ENCODE measurements around the gene RECQL5.
A peak's percentile ranks its signal among the peaks of the same experiment; 100 is the strongest.

RECQL5 gene

DNA sequence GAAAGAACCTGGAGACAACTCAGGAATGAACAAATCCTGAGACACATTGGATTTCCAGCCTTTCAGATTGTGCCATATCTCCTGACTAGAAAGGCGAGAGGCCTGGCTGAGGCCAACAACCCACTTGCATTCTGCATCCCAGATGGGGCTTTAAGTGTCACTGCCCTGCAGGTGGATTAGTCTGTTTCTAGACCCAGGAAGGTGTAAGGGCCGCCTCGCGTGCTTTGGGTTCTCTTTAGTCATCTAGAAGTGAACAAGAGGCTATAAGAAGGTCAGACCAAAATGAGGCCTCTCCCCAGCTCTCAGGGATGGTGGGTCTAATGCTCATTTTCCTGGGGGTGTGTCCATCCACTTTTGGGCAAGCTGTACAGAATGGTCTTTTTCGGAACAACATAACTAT is 5.1 kb upstream of the RECQL5 start:
- H3K27ac ChIP-seq (ENCODE audit: low read depth, low read length): no peak overlapping the region
- peaks cover 18 to 61% (median 40%) of the 10 kb centered on the region in 5 donors for H3K36me3 ChIP-seq (ENCODE audit: control insufficient read depth in 5 of 5, insufficient read depth in 5 of 5, low read length in 5 of 5)
- no peaks in the 10 kb centered on the region for H3K9me3 ChIP-seq (ENCODE audit: control insufficient read depth in 5 of 5, low read length in 5 of 5)
- peaks cover 6 to 13% (median 11%) of the 10 kb centered on the region in 5 donors for H3K4me1 ChIP-seq (ENCODE audit: control insufficient read depth in 5 of 5, insufficient read depth in 5 of 5, low read length in 5 of 5)
- no peak overlapping the region for H3K9ac ChIP-seq (ENCODE audit: low read length in 5 of 5)
- no peak overlapping the region for H3K4me3 ChIP-seq (ENCODE audit: low read depth in 1 of 5, low read length in 5 of 5)
- H3K27me3 ChIP-seq (ENCODE audit: control insufficient read depth in 5 of 5, insufficient read depth in 4 of 5, low read length in 5 of 5): peaks cover 0 to 2% (median 0%) of the 10 kb centered on the region in 5 donors

DNA sequence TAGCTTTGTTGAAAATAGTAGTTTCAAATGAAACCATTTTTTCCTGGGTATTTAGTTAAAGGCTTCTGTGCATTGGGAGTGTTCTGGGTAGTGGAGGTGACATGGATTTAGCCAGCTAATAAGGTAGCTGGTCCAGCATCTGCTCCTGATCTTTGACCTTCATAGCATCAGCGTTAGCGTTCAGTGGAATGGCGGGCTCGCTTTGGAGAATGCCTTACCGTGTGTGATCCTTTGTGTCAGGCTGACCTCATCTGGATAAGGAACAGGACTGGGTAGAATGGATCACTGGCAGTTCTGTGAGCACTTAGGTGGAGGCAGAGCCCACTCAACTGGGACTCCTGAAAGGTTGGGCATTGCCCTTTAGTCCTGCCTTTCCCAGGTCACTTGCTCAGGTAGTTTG is 3.9 kb upstream of the RECQL5 start:
- H3K9me3 ChIP-seq (ENCODE audit: control insufficient read depth in 5 of 5, low read length in 5 of 5): no peaks in the 10 kb centered on the region
- no peak overlapping the region for H3K4me3 ChIP-seq (ENCODE audit: low read depth in 1 of 5, low read length in 5 of 5)
- peaks cover 15 to 53% (median 40%) of the 10 kb centered on the region in 5 donors for H3K36me3 ChIP-seq (ENCODE audit: control insufficient read depth in 5 of 5, insufficient read depth in 5 of 5, low read length in 5 of 5)
- peaks cover 9 to 22% (median 20%) of the 10 kb centered on the region in 5 donors for H3K4me1 ChIP-seq (ENCODE audit: control insufficient read depth in 5 of 5, insufficient read depth in 5 of 5, low read length in 5 of 5)
- H3K9ac ChIP-seq (ENCODE audit: low read length in 5 of 5): no peak overlapping the region
- no peak overlapping the region for H3K27ac ChIP-seq (ENCODE audit: low read depth, low read length)
- peaks cover 0 to 3% (median 0%) of the 10 kb centered on the region in 5 donors for H3K27me3 ChIP-seq (ENCODE audit: control insufficient read depth in 5 of 5, insufficient read depth in 4 of 5, low read length in 5 of 5)

DNA sequence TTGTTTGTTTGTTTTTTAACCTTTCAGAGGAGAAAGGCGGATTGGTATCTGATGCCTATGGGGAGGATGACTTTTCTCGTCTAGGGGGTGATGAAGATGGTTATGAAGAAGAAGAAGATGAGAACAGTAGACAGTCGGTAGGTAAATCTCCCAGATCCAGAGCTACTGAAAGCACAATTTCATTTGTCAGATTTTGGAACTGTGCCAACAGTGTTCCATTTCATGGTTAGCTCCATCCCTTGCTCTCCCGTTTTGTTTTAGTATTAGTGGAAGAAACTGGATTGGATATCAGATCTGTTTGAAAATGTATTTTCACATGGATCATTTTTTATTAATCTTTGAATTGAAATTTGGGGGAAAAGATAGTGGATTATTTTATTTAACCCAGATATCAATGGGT is 1.5 kb upstream of the RECQL5 start:
- peaks cover 16 to 53% (median 39%) of the 10 kb centered on the region in 5 donors for H3K36me3 ChIP-seq (ENCODE audit: control insufficient read depth in 5 of 5, insufficient read depth in 5 of 5, low read length in 5 of 5)
- H3K4me3 ChIP-seq (ENCODE audit: low read depth in 1 of 5, low read length in 5 of 5): peak overlapping the region in 3 of 5 donors; percentile 92 to 100 (median 99)
- H3K27ac ChIP-seq (ENCODE audit: low read depth, low read length): peak overlapping the region; percentile 96
- peaks cover 0 to 3% (median 0%) of the 10 kb centered on the region in 5 donors for H3K27me3 ChIP-seq (ENCODE audit: control insufficient read depth in 5 of 5, insufficient read depth in 4 of 5, low read length in 5 of 5)
- peaks cover 9 to 25% (median 23%) of the 10 kb centered on the region in 5 donors for H3K4me1 ChIP-seq (ENCODE audit: control insufficient read depth in 5 of 5, insufficient read depth in 5 of 5, low read length in 5 of 5)
- H3K9me3 ChIP-seq (ENCODE audit: control insufficient read depth in 5 of 5, low read length in 5 of 5): no peaks in the 10 kb centered on the region
- H3K9ac ChIP-seq (ENCODE audit: low read length in 5 of 5): peak overlapping the region in 3 of 5 donors; percentile 78 to 92 (median 87)

DNA sequence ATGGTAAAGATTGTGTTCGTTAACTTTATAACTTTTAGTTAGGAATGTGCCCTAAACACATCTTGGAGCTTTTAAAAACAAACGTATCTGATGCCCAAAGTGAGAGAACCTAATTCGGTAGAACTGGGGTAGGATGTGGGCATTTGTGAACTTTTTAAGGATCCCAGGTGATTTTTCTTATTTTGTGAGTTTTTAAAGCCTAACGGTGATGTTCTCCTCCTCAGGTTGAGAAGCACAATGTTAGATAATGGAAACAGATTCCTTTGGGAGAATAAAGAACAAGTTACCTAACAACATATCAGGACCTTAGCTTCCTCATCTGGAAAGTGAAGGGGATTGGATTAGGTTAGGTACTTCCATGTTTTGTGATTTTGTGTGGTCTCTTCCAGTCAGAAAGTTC is 871 bp upstream of the RECQL5 start:
- peak overlapping the region; percentile 78 to 95 (median 89) for H3K9ac ChIP-seq (ENCODE audit: low read length in 5 of 5)
- peaks cover 0 to 3% (median 0%) of the 10 kb centered on the region in 5 donors for H3K27me3 ChIP-seq (ENCODE audit: control insufficient read depth in 5 of 5, insufficient read depth in 4 of 5, low read length in 5 of 5)
- H3K4me1 ChIP-seq (ENCODE audit: control insufficient read depth in 5 of 5, insufficient read depth in 5 of 5, low read length in 5 of 5): peaks cover 9 to 25% (median 23%) of the 10 kb centered on the region in 5 donors
- peak overlapping the region; percentile 87 to 100 (median 92) for H3K4me3 ChIP-seq (ENCODE audit: low read depth in 1 of 5, low read length in 5 of 5)
- peak overlapping the region; percentile 96 for H3K27ac ChIP-seq (ENCODE audit: low read depth, low read length)
- peaks cover 13 to 48% (median 35%) of the 10 kb centered on the region in 5 donors for H3K36me3 ChIP-seq (ENCODE audit: control insufficient read depth in 5 of 5, insufficient read depth in 5 of 5, low read length in 5 of 5)
- H3K9me3 ChIP-seq (ENCODE audit: control insufficient read depth in 5 of 5, low read length in 5 of 5): no peaks in the 10 kb centered on the region

DNA sequence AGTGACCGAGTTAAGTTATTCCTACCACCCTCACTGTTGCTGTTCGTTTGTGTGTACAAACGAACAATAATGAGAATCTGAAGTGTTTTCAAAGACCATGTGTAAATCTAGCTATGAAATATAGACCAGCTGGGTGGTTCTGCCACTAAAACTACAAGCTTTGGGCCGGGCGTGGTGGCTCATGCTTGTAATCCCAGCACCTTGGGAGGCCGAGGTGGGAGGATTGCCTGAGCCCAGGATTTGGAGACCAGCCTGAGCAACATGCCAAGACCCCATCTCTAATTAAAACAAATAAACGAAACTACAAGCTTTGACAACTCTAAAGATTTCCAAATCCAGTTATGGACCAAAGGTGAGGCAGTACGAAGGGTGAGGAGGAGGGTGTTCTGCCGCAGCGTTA is 973 bp downstream of the RECQL5 start:
- H3K9ac ChIP-seq (ENCODE audit: low read length in 5 of 5): peak overlapping the region in 2 of 5 donors; percentile 35 to 87
- H3K27me3 ChIP-seq (ENCODE audit: control insufficient read depth in 5 of 5, insufficient read depth in 4 of 5, low read length in 5 of 5): peaks cover 0 to 3% (median 0%) of the 10 kb centered on the region in 5 donors
- peaks cover 9 to 25% (median 23%) of the 10 kb centered on the region in 5 donors for H3K4me1 ChIP-seq (ENCODE audit: control insufficient read depth in 5 of 5, insufficient read depth in 5 of 5, low read length in 5 of 5)
- H3K27ac ChIP-seq (ENCODE audit: low read depth, low read length): no peak overlapping the region
- no peaks in the 10 kb centered on the region for H3K9me3 ChIP-seq (ENCODE audit: control insufficient read depth in 5 of 5, low read length in 5 of 5)
- peak overlapping the region; percentile 87 to 100 (median 97) for H3K4me3 ChIP-seq (ENCODE audit: low read depth in 1 of 5, low read length in 5 of 5)
- peaks cover 10 to 48% (median 37%) of the 10 kb centered on the region in 5 donors for H3K36me3 ChIP-seq (ENCODE audit: control insufficient read depth in 5 of 5, insufficient read depth in 5 of 5, low read length in 5 of 5)

DNA sequence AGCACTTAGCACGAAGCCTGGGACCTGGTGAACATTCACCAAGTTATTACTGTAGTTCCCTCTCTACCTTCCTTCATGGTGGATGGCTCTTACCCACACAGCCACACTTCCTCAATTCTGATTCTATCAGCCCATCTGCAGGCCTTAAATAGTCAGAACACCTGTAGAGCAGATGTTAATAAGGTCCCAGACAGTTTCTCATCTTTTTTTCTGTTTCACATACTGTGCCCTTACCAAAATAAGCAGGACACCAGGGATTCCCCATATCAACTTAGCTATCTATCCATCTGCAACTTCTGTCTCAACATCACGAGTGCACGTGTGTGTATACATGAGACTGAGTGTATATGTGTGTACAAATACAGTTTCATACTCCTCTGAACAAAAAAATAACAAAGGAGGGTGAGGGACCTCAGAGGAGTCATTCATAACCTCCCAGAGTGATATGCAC is 2.8 kb downstream of the RECQL5 start:
- Histone ChIP-seq H3K4me1 (ENCODE audit: control insufficient read depth in 5 of 5, insufficient read depth in 5 of 5, low read length in 5 of 5) (peaks cover 9 to 25% (median 23%) of the 10 kb centered on the region in 5 donors), H3K9me3 (ENCODE audit: control insufficient read depth in 5 of 5, low read length in 5 of 5) (no peaks in the 10 kb centered on the region), H3K27me3 (ENCODE audit: control insufficient read depth in 5 of 5, insufficient read depth in 4 of 5, low read length in 5 of 5) (peaks cover 0 to 3% (median 0%) of the 10 kb centered on the region in 5 donors), H3K27ac (ENCODE audit: low read depth, low read length) (no peak overlapping the region), H3K36me3 (ENCODE audit: control insufficient read depth in 5 of 5, insufficient read depth in 5 of 5, low read length in 5 of 5) (peaks cover 4 to 40% (median 31%) of the 10 kb centered on the region in 5 donors), H3K4me3 (ENCODE audit: low read depth in 1 of 5, low read length in 5 of 5) (no peak overlapping the region), H3K9ac (ENCODE audit: low read length in 5 of 5) (no peak overlapping the region)

DNA sequence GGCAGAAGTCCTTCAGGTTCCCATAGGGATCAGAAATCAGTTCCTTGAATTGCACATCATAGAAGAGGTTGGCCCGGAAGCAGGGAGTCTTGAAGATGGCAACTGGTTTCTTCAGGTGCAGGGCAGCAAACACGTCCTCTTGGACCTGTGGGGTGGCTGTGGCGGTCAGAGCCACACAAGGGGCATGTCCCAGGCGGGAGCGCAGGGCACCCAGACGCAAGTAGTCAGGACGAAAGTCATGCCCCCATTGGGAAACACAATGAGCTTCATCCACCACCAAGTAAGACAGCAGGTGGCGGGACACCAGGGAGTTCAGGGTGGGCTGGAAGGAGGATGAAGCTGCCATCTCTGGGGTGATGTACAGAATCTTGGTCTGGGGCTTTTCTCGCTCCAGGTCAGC is 4.4 kb downstream of the RECQL5 start:
- Histone ChIP-seq H3K9me3 (ENCODE audit: control insufficient read depth in 5 of 5, low read length in 5 of 5) (no peaks in the 10 kb centered on the region), H3K27me3 (ENCODE audit: control insufficient read depth in 5 of 5, insufficient read depth in 4 of 5, low read length in 5 of 5) (peaks cover 0 to 3% (median 0%) of the 10 kb centered on the region in 5 donors), H3K27ac (ENCODE audit: low read depth, low read length) (no peak overlapping the region), H3K36me3 (ENCODE audit: control insufficient read depth in 5 of 5, insufficient read depth in 5 of 5, low read length in 5 of 5) (peaks cover 4 to 44% (median 34%) of the 10 kb centered on the region in 5 donors), H3K4me3 (ENCODE audit: low read depth in 1 of 5, low read length in 5 of 5) (no peak overlapping the region), H3K4me1 (ENCODE audit: control insufficient read depth in 5 of 5, insufficient read depth in 5 of 5, low read length in 5 of 5) (peaks cover 5 to 14% (median 13%) of the 10 kb centered on the region in 5 donors), H3K9ac (ENCODE audit: low read length in 5 of 5) (no peak overlapping the region)

DNA sequence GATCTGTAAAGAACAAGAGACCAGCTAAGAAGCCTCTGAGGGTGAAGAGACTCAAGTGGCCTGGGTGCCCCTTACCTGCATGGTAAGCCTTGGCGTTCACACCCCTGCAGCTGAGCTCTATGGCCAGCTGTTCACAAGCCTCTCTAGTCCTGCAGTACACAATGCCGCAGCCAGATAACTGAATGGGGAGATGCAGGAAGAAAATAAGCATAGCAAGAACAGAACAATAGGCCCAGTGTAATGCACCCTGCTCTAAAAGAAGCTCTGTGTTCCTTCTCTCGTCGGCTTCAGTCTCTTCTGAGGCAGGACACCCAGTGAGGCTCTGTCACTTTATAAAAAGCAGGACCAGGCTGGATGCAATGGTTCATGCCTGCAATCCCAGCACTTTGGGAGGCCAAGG is 5.4 kb downstream of the RECQL5 start:
- H3K4me1 ChIP-seq (ENCODE audit: control insufficient read depth in 5 of 5, insufficient read depth in 5 of 5, low read length in 5 of 5): peaks cover 2 to 10% (median 10%) of the 10 kb centered on the region in 5 donors
- H3K27me3 ChIP-seq (ENCODE audit: control insufficient read depth in 5 of 5, insufficient read depth in 4 of 5, low read length in 5 of 5): no peaks in the 10 kb centered on the region
- H3K27ac ChIP-seq (ENCODE audit: low read depth, low read length): no peak overlapping the region
- H3K9ac ChIP-seq (ENCODE audit: low read length in 5 of 5): no peak overlapping the region
- no peaks in the 10 kb centered on the region for H3K9me3 ChIP-seq (ENCODE audit: control insufficient read depth in 5 of 5, low read length in 5 of 5)
- H3K36me3 ChIP-seq (ENCODE audit: control insufficient read depth in 5 of 5, insufficient read depth in 5 of 5, low read length in 5 of 5): peaks cover 4 to 50% (median 40%) of the 10 kb centered on the region in 5 donors
- no peak overlapping the region for H3K4me3 ChIP-seq (ENCODE audit: low read depth in 1 of 5, low read length in 5 of 5)

DNA sequence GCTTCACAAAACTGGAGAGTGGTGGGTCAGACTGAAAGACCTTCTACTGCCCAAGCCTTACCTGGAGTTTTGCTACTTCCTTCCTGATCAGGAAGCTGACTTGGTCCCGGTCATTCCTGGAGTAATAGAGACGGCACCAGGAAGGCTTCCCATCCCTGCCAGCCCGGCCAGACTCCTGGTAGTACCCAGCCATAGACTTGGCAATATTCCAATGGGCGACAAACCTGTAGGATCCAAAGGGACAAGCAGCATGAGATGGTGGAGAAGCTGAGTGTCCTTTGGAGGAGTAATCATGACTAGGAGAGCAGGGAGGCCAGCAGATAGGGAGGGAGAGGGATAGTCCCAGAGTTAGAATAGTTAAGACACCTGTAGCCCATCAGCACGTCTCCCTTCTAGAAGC is 8.7 kb downstream of the RECQL5 start:
- H3K27me3 ChIP-seq (ENCODE audit: control insufficient read depth in 5 of 5, insufficient read depth in 4 of 5, low read length in 5 of 5): no peaks in the 10 kb centered on the region
- H3K9me3 ChIP-seq (ENCODE audit: control insufficient read depth in 5 of 5, low read length in 5 of 5): no peaks in the 10 kb centered on the region
- H3K4me1 ChIP-seq (ENCODE audit: control insufficient read depth in 5 of 5, insufficient read depth in 5 of 5, low read length in 5 of 5): no peaks in the 10 kb centered on the region
- no peak overlapping the region for H3K27ac ChIP-seq (ENCODE audit: low read depth, low read length)
- H3K4me3 ChIP-seq (ENCODE audit: low read depth in 1 of 5, low read length in 5 of 5): no peak overlapping the region
- H3K36me3 ChIP-seq (ENCODE audit: control insufficient read depth in 5 of 5, insufficient read depth in 5 of 5, low read length in 5 of 5): peaks cover 6 to 58% (median 46%) of the 10 kb centered on the region in 5 donors
- H3K9ac ChIP-seq (ENCODE audit: low read length in 5 of 5): no peak overlapping the region

DNA sequence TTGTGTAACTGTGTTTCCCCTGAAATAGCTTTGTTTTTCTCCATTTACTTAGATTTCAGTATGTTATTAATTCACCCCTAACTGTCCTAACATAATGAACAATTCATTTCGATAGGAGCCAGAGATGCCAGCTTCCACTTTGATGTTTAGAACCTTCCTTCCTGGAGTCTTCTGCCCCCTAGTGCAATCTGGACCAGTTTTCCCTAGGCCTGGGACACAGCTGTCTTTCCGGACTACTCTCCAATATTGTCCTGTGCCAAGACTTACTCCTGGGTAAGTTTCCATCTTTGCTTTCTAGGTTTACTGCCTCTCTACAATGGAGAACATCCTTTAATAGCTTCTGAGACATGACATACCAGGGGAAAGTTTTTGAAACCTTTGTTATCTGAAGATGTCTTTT is 12.8 kb downstream of the RECQL5 start:
- Histone ChIP-seq H3K9ac (ENCODE audit: low read length in 5 of 5) (no peak overlapping the region), H3K36me3 (ENCODE audit: control insufficient read depth in 5 of 5, insufficient read depth in 5 of 5, low read length in 5 of 5) (peaks cover 3 to 61% (median 40%) of the 10 kb centered on the region in 5 donors)

More for the DNA sequence above, 12.8 kb downstream of the RECQL5 start:
- no peak overlapping the region for H3K4me3 ChIP-seq (ENCODE audit: low read depth in 1 of 5, low read length in 5 of 5)
- H3K27ac ChIP-seq (ENCODE audit: low read depth, low read length): no peak overlapping the region
- no peaks in the 10 kb centered on the region for H3K9me3 ChIP-seq (ENCODE audit: control insufficient read depth in 5 of 5, low read length in 5 of 5)
- no peaks in the 10 kb centered on the region for H3K27me3 ChIP-seq (ENCODE audit: control insufficient read depth in 5 of 5, insufficient read depth in 4 of 5, low read length in 5 of 5)
- H3K4me1 ChIP-seq (ENCODE audit: control insufficient read depth in 5 of 5, insufficient read depth in 5 of 5, low read length in 5 of 5): no peaks in the 10 kb centered on the region

Measured in subcutaneous abdominal adipose tissue (tissue), 5 donors.